SK-MEL-5 (cell line): ENCODE measurements around the gene SPTLC1. TPM values are rescaled to one million over a fixed set of nuclear protein-coding genes. Genes with fewer than 3 reads are reported as not detected.
"Not testable (repeated sequence)": the region's sequence is repeated elsewhere in the genome, so short reads cannot be mapped to it uniquely, and the experiment has no call there.

Source experiments
- DNase-seq: peaks from one replicate; pipeline ENCODE4 v3.0.0-alpha.2; 2016; ENCODE audit warnings: low read depth, low spot score
- in situ Hi-C: cut with HindIII; loops from 2 replicates; pipeline ENCODE4 v1.10.0; 2016; ENCODE audit warnings: low sequenced_read_pairs, high pct_unique_total_duplicates, low pct_unique_long_range_greater_than_20kb
- total RNA-seq: library from RNA; depleted of rRNA; stranded (reverse); fragments of >200 nt; shearing (Covaris generic); gene quantifications from 2 replicates; pipeline ENCODE4 v1.2.3, GENCODE V29; 2014

SPTLC1 gene
- total RNA-seq, 1 experiment from 2014 or later, result 112 TPM

- no peak for DNase-seq
- in situ Hi-C loops, result no loop called here
Observed at GRCh38 chr9:92048924-92049625, 66.1 kb downstream of the SPTLC1 start.

DNA sequence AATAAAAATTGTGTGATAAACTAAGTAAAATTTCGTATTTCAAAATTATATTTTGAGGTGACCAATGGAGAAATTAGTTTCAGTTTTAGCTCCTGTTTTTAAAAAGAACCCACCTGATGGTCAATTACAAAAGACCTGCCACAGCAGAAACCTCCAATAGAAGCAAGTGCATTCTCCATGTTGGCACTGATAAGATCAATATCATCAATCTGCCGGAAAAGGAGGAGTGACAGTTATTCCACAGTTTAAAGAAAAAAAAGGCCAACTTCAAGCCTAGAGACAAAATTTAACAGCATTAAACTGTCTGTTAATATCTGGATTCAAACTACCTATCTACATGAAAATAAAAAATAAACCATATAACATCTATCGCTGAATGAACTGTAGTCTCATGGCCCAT lies 67.7 kb downstream of the SPTLC1 start:
- in situ Hi-C loops, result no loop called here
- DNase-seq, result no peak

DNA sequence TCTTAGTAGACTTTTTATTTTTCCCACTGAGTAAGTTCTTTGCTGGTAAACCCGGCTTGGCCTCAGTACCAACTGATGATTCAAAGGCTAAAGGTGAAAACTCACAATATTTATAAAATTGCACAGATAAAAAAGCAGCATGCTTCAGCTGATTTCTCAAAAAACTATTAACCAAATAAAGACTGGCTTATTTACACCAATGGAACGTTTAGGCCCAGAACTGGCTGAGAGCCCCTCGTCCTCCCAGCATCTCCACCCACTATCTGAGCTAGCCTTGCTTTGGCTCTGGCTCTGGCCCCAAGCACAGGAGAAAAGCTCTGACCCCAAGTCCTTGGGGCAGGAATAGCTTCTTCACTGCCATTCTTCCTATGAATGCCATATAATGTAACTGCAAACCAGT lies 68.5 kb downstream of the SPTLC1 start:
- in situ Hi-C loops, result no loop called here
- DNase-seq, result no peak

GRCh38 chr9:92044936-92045335 lies 70.3 kb downstream of the SPTLC1 start:
- no peak for DNase-seq
- in situ Hi-C loops, result no loop called here

DNA sequence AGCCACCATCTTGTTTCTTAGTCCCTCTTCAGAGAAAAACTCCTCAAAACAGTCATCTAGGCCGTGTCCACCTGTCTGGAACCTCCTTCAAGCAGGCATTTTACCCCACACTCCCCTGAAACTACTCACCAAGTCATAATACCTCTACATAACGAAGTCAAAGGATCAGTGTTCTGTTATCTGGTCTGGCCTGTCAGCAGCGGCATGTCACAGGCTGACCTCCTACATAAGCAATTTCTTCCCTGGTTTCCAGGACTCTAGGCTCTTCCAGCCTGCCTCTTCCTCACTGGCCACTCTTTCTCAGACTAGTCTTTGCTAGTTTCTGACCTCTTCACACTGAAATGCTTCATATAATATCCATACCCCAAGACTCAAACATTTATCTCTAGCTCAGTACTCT lies 72.2 kb downstream of the SPTLC1 start:
- no peak for DNase-seq
- in situ Hi-C loops, result no loop called here

GRCh38 chr9:92042260-92042659 lies 73.0 kb downstream of the SPTLC1 start:
- in situ Hi-C loops, result no loop called here
- DNase-seq, result no peak

DNA sequence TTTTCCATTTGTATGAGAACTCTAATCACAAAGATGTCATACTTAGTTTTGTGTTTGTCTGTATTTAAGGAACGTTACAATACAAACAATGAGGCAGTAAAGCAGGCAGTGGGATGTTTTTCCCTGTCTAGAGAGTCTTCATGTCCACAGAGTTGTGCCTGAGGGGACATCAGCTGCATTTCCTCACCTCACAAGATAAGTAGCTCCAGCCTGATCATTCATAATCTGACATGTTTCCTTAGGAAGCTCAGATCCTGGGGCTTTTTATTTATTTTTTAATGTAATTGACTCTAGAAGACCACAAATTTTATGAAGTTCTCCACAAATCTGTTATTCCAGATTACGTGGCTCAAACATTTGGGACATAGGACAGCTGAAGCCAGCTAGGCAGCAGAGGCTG lies 78.5 kb downstream of the SPTLC1 start:
- DNase-seq, result no peak

GRCh38 chr9:92036411-92036746 lies 78.8 kb downstream of the SPTLC1 start:
- DNase-seq, result no peak
- in situ Hi-C loops, result no loop called here

More for the DNA sequence above, 78.5 kb downstream of the SPTLC1 start:
- in situ Hi-C loops, result no loop called here

GRCh38 chr9:92035687-92036410 lies 79.4 kb downstream of the SPTLC1 start:
- no peak for DNase-seq
- in situ Hi-C loops, result no loop called here

GRCh38 chr9:92035146-92035545 lies 80.1 kb downstream of the SPTLC1 start:
- no peak for DNase-seq
- in situ Hi-C loops, result no loop called here

DNA sequence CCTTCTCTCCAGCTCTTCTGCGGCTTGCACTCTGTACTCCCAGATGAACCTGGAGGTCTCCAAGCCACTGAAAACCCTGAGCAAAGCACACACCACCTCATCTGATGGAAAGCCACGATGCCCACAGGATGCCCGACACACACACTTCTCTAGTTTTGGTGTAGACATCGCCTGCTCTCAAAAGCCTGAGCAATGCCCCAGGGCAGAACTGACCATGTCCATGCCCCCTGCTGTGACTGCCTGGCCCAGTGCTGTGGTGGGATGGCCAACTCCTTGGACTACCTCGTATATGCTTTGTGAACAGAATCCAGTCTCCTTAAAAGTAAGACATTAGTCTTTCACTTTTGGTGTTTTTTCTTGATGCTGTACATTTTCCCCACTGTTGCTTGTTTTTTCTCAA lies 81.2 kb downstream of the SPTLC1 start:
- in situ Hi-C loops, result no loop called here
- DNase-seq, result no peak

DNA sequence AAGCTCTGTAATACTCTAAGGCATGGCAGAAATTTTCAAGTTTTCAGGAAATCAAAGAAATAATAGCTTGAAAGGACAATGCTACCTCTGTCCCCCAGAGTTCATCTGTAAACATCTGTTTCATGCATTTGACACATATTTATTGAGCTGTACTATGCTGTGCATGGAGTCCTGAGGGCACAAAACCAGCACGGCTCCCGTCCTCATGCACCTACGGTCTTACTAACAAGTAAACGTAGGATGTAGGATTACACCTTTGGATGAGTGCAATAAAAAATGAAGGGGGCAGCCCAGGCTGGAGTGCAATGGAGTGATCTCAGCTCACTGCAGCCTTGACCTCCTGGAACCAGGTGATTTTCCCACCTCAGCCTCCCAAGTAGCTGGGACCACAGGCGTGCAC lies 81.9 kb downstream of the SPTLC1 start:
- no peak for DNase-seq
- in situ Hi-C loops, result no loop called here

DNA sequence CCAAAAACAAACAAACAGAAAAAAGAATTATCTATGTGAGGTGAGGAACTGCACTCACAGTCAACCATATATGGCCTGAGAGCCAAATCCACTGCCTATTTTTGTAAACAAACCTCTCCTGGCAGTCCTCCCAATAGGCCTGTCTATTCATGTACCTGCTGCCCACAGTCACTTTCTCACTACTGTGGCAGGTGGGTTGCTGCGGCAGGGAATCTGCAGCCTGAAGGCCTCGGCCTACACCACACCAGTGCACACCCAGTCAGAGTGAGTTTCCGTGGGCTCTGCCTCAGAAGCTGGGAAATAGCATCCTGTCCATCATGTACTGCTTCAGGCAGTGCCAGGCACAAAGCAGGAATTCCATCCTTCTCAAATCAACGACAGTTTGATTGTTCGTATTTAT lies 82.3 kb downstream of the SPTLC1 start:
- in situ Hi-C loops, result no loop called here
- no peak for DNase-seq

DNA sequence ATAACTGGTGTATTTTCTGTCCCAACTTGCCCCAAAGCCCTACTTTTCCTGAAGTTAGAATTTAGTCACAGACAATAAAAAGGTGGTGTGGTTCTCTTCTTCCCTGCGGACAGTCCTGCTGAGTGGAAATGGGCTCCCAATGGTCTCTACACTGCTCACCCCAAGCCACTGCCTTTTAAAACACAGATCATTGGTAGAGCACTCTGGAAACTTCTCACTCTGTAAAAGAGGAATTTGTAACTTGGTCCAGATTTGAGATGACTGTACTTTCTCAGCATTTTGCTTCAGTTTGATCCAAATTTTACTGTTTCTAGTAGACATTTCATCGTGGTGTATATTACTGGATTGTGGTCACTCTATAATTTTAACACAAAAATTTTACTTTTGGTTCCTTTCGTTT lies 84.8 kb downstream of the SPTLC1 start:
- in situ Hi-C loops, result no loop called here

GRCh38 chr9:92029553-92029952 lies 85.7 kb downstream of the SPTLC1 start:
- DNase-seq, result no peak
- in situ Hi-C loops, result no loop called here

More for the DNA sequence above, 84.8 kb downstream of the SPTLC1 start:
- DNase-seq, result no peak

DNA sequence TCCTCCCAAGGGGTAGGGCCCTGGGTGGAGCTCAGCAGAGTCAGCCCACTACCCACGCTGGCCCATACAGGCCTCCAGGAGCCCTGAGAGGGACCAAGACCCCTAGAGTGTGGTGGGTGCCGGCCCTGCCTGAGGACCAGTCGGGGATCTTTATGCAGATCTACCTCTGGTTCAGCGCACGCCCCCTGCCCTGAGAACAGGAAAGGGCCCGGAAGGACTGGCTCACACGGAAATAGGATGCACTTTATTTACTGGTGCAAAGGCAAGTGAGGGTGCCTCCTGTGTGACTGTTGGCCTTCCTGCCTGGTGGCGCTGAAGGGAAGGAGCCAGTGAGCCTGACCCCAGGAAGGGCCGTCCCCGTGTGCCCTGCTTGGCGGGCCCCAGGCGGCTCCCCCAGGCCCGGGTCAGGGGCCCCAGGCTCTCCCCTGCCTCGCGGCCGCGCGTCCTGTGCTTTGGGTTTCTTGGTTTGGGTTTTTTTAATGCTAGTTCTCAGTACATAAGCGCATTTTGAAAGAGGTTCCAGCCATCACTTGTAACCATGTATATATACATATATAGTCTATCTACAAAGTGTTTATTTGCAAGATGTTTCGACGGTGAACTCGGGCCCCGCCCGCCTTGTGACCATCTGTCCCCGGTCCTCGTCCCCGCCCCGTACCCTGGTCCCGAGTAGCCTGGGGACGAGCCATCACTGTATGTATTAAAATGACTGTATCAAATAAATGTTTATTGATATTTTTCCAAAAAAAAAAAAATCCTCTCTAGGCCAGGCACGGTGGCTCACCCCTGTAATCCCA lies 88.8 kb downstream of the SPTLC1 start:
- no peak for DNase-seq
- in situ Hi-C loops, result no loop called here

DNA sequence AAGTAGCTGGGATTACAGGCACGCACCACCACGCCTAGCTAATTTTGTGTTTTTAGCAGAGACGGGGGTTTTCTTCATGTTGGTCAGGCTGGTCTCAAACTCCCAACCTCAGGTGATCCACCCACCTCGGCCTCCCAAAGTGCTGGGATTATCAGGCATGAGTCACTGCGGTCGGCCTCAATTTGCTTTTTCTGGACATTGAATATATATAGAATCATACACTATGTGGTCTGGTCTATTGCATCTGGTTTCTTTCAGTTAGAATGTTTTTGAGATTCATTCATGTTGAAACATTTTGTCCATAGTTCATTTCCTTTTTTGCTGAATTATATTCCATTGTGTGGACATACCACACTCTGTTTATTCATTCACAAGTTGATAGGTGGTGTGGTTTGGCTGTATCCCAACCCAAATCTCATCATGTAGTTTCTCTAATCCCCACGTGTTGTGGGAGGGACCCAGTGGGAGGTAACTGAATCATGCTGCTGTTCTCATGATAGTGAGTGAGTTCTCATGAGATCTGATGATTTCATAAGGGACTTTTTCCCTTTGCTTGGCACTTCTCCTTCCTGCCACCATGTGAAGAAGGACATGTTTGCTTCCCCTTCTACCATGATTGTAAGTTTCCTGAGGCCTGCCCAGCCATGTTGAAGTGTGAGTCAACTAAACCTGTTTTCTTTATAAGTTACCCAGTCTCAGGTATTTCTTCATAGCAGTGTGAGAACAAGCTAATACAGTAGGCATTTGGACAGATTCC lies 93.2 kb downstream of the SPTLC1 start:
- in situ Hi-C loops, result not testable (repeated sequence)
- peak; percentile 63 for DNase-seq

DNA sequence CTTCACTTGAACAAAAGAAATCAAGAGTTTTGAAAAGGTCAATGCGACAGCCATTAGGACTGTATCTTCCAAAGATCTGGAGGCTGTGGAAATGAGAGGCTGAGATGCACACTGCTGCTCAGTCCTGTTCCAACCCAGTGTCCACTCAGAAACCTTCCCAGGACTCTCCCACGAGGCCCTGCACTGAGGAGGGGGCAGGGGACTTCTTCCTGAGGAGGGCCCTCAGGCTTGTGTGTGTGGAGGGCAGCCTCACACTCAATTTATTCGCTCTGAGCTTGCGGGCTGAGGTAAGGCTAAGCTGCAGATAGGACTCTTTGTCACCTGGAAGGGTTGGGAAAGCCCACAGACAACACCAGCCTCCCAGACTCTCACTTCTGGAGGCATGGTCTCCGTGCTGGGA lies 95.6 kb downstream of the SPTLC1 start:
- in situ Hi-C loops, result no loop called here
- DNase-seq, result no peak
